ENCODE measurements around the gene LAIR1.
"Not testable (repeated sequence)": the region's sequence is repeated elsewhere in the genome, so short reads cannot be mapped to it uniquely, and the experiment has no call there.

Gene LAIR1

GRCh38 chr19:54376610-54377285, 12.0 kb upstream of the LAIR1 start:
- no peak for DNase-seq (ENCODE audit: extremely low read depth in 1 of 2, low read depth in 1 of 2)

- not testable (repeated sequence) for DNase-seq (ENCODE audit: extremely low read depth in 1 of 2, low read depth in 1 of 2)
Measured at GRCh38 chr19:54375181-54375938, 10.6 kb upstream of the LAIR1 start.

DNA sequence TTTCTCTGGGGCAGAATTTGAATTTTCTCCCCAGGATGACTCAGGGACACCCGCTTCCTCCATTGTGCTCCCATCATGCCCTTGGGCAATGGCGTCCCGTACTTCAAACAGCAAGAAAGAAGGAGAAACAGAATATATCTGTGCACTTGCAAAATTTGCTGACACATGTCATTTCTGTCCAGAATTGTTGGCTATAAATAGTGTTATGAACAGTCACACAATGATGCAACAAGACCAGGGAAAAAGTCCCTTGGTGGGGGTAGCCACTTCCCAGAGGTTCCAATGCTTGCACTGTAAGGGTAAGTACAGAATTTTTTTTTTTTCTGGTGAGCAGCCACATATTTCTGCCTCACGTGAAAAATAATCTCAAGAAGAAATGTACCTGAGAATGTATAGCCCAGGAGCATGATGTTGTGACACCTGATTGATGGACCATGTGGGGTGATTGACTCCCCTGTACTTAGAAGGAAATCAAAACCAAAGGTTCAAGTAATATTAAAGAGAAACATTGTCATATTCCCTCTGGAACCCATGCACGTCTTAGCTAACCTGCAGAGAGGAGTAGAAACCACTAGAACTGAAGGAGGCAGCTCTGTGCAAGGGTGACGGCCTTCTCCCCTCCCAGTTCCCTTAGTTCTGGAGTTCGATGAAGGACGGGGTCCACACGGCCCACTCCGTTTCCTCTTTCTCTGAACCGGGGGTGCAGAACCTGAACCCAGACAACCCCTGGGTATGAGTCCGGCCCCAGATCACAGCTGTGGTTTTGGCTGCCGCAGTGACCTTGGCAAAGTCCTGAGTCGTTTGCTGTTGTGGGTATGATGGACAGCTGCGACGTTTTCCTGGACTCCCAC, 9.3 kb upstream of the LAIR1 start:
- DNase-seq (ENCODE audit: extremely low read depth in 1 of 2, low read depth in 1 of 2): no peak

- DNase-seq (ENCODE audit: extremely low read depth in 1 of 2, low read depth in 1 of 2): not testable (repeated sequence)
Measured at GRCh38 chr19:54371453-54371852, 6.7 kb upstream of the LAIR1 start.

DNA sequence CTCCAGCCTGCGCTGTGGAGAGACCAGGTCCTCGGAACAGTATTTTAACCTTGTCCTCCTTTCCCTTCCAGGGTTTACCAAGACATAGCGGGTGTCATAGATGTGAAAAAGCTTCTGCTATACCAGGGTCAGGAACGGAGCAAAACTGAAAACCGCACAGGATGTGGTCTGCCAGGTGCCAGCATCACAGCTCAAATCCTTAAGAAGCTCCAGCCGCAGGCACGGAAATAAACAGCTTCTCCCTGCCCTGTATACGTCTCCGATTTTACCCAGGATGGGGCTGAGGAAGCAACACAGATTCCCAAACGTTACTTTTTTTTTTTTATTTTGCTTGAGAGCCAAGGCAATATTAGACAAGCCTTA, 5.7 kb upstream of the LAIR1 start:
- peak in 1 of 2 donors; percentile 34 for DNase-seq (ENCODE audit: extremely low read depth in 1 of 2, low read depth in 1 of 2)

DNA sequence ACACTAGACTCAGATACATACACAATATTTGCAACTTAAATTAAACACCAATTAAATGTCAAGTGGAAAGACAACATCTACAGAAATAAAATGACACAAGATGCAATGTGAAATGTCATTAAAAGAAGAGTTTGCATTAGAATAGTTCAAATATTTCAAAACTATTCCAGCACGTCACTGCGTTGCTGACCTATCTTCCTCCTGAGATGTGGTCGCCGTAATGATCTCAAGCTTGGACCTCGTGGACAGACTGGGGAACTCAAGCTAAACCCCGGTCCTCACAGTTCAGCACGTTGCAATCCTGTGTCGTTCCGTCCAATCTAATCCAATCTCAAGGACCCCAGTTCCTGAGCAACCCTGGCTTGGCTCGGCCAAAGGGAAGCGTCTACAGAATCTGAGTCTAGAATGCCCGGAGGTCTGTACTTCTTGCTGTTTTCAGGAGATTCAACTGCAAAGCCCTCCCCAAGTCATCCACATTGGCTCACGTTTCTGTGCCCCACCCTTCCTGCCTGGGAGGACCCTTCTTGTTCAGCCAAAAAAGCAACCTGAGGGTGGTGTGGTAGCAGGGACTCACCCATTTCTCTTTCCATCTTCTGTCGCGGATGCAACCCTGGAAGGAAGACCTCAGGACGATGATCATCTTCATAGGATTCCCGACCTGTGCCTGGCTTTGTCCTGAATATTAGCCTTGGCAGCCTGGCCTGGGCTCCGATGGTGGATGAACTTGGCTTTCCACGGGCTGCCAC, 5.1 kb upstream of the LAIR1 start:
- DNase-seq (ENCODE audit: extremely low read depth in 1 of 2, low read depth in 1 of 2): not testable (repeated sequence)

- no peak for DNase-seq (ENCODE audit: extremely low read depth in 1 of 2, low read depth in 1 of 2)
Measured at GRCh38 chr19:54369082-54369687, 4.5 kb upstream of the LAIR1 start.

- DNase-seq (ENCODE audit: extremely low read depth in 1 of 2, low read depth in 1 of 2): no peak
Measured at GRCh38 chr19:54366811-54367210, 2.1 kb upstream of the LAIR1 start.

DNA sequence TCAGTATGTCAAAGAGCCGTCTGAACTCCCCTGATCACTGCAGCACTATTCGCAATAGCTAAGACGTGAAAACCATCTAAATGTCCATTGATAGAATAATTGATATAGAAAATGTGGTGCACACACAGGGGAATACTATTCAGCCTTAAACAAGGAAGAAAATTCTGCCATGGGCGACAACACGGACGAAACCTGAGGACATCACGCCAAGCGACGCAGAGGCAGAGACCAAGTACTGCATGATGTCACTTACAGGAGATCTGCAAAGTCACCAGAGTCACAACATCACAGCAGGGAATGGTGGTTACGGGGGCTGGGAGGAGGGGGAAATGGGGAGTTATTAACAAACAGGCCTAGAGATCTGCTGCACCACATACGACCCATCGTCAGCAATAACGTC, 1.1 kb upstream of the LAIR1 start:
- not testable (repeated sequence) for DNase-seq (ENCODE audit: extremely low read depth in 1 of 2, low read depth in 1 of 2)

GRCh38 chr19:54361680-54362422, 2.9 kb downstream of the LAIR1 start:
- DNase-seq (ENCODE audit: extremely low read depth in 1 of 2, low read depth in 1 of 2): not testable (repeated sequence)

GRCh38 chr19:54359149-54359820, 5.4 kb downstream of the LAIR1 start:
- peak in 1 of 2 donors; percentile 54 for DNase-seq (ENCODE audit: extremely low read depth in 1 of 2, low read depth in 1 of 2)

DNA sequence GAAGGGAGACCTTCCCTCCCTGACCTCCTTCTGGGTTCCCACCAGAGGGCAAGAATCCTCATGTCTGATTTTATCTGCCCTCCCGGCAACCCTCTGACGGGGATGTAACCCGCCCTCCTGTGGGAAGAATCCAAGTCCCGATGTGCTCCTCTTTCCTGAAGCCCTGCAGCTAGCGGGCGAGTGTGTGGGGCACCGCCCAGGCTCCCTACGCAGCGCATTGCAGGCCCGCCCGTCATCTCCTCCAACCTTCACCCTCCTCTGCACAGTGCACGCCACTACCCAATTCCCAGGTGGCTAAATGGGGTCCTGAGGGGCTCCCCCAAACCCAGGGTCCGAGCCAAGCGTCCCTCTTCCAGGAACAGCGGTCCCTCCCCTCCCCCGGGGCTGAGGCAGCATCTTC, 7.3 kb downstream of the LAIR1 start:
- DNase-seq (ENCODE audit: extremely low read depth in 1 of 2, low read depth in 1 of 2): no peak

DNA sequence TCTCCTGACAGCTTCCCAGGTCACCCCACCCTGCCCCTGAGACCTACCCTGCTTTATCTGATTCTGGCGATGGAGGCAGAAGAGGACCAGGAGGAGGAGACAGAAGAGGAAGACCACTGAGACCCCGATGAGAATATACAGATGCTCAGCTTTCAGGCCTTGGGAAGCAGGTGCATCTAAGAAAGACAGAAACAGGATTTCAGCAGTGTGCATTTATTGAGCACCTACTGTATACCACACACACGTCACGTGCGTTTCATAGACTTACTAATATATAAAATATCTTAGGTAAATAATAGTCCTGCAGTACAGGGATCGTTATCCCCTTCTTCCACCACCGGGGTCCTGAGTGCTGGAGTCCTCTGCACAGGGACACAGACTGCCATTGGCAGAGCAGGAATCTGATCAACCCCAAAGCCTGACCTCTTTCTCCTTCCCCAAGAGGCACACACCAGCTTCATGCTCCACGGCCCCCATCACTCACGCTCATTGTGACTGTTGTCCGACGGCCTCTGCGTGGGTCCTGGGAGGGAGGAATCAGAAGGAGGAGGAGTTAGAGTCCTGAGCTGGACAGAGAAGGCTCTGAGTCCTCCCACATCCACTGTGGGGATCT, 8.2 kb downstream of the LAIR1 start:
- DNase-seq (ENCODE audit: extremely low read depth in 1 of 2, low read depth in 1 of 2): no peak

DNA sequence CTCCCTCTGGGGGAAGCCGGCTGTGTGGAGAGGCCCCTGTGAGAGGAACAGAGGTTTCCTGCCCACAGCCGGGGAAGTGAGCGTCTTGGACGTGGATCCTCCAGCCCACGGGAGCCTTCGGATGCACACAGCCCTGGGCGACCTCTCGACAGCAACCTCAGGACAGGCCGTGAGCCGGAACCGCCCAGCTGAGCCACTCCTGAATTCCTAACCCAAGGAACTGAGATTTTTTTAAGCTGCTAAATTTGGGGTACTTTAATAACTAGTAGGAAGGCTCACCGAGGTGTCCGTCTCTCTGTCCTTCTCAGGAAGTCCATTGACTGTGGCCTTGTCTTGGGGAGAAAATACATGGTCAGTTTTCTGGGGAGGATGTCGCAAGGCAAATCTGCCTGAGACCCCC, 9.1 kb downstream of the LAIR1 start:
- no peak for DNase-seq (ENCODE audit: extremely low read depth in 1 of 2, low read depth in 1 of 2)

- DNase-seq (ENCODE audit: extremely low read depth in 1 of 2, low read depth in 1 of 2): no peak
Measured at GRCh38 chr19:54354761-54355160, 10.0 kb downstream of the LAIR1 start.

DNA sequence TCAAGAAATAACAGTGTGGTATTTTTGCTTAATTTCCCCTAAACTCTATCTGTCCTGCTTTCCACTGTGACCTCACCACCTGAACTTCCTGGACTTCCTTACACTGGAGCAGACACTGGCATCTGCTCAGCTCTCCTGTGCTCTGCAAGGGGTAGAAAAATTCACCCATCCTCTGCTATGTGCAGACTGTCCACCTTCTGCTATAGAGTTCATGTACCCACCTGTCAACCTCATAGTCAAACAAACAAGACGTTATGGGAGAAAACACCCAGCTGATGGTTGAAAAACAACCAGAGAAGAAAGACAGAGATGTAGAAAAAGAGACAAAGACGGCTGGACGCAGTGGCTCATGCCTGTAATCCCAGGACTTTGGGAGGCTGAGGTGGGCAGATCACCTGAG, 12.2 kb downstream of the LAIR1 start:
- DNase-seq (ENCODE audit: extremely low read depth in 1 of 2, low read depth in 1 of 2): no peak

- no peak for DNase-seq (ENCODE audit: extremely low read depth in 1 of 2, low read depth in 1 of 2)
Measured at GRCh38 chr19:54352041-54352440, 12.7 kb downstream of the LAIR1 start.

DNA sequence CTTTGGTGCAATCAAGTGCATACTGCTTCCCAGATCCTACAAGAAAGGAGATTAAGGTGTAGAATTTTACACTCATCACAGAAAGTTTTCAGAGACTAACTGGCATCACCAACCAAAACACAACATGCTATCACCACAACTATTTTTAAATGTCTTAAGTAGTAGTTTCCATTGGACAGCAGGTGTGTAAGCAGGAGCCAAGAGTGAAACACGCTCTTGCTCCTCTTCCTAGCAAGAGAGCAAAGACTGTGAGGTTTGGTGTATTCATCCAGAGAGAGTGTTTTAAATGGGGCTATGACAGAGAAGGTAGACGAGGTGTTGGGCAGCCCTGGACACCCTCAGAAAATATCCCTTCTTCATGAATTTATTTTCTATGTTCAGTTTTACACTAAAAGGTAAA, 13.3 kb downstream of the LAIR1 start:
- DNase-seq (ENCODE audit: extremely low read depth in 1 of 2, low read depth in 1 of 2): no peak

GRCh38 chr19:54345938-54346386, 18.8 kb downstream of the LAIR1 start:
- no peak for DNase-seq (ENCODE audit: extremely low read depth in 1 of 2, low read depth in 1 of 2)

All from activated CD8-positive, alpha-beta memory T cell treated with anti-CD3 and anti-CD28 coated beads for 1 hour (primary cell).